CD4-positive, alpha-beta T cell treated with Interleukin-21 for 1 hour (primary cell): Measurements from ENCODE around the gene NMRK2.
"Not testable (repeated sequence)": the region's sequence is repeated elsewhere in the genome, so short reads cannot be mapped to it uniquely, and the experiment has no call there.

Experiments used
- DNase-seq: peaks from one replicate; pipeline ENCODE4 v3.0.0-alpha.2; 2020

NMRK2 gene

GRCh38 chr19:3936506-3937442 lies 3.9 kb downstream of the NMRK2 start:
- no peak for DNase-seq

- DNase-seq, result not testable (repeated sequence)
Observed at GRCh38 chr19:3938300-3938950, 5.6 kb downstream of the NMRK2 start.

DNA sequence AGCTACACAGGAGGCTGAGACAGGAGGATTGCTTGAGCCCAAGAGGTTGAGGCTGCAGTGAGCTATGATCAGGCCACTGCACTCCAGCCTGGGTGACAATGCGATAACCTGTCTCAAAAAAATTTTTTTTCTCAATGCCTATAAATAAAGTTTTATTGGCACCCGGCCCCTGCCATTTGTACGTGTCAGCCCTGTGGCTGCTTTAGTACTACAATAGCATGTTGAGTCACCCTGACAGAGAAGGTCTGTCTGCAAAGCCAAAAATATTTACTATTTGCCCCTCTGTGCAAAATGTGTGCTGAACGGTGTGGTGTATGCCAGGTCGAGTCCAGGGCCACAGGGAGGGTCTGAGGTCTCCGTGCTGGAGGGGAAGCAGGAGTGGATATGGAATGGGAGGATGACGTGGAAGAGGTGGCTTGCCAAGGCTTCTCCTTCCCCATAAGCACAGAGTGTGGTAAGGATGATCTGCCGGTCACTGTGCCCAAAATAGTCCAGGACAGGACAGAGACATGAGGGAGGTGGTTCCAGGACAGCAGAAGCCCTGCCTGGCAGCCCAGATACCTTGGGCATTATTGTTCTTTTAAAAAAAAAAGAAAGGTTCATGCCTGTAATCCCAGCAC lies 10.0 kb downstream of the NMRK2 start:
- no peak for DNase-seq

DNA sequence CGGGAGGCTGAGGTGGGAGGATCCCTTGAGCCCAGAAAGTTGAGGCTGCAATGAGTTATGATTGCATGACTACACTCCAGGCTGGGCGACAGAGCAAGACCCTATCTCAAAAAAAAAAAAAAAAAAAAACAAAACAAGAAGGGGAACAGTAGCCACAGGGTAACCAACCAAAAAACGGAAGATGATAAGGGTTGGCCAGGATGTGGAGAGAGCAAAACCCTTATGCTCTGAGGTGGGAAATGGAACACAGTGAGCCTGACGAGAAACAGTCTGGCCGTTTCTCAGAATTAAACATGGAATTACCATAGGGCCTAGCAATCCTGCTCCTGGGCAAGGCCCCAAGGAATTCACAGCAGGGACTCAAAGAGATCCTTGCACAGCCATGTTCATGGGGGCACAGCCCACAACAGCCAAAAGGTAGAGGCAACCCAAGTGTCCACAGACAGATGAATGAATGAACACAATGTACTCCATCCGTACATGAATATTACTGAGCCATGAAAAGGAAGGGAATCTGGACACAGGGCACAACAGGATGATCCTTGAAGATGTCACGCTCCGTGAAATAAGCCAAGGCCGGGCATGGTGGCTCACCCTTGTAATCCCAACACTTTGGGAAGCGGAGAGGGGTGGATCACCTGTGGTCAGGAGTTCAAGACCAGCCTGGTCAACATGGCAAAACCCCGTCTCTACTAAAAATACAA lies 11.3 kb downstream of the NMRK2 start:
- no peak for DNase-seq

DNA sequence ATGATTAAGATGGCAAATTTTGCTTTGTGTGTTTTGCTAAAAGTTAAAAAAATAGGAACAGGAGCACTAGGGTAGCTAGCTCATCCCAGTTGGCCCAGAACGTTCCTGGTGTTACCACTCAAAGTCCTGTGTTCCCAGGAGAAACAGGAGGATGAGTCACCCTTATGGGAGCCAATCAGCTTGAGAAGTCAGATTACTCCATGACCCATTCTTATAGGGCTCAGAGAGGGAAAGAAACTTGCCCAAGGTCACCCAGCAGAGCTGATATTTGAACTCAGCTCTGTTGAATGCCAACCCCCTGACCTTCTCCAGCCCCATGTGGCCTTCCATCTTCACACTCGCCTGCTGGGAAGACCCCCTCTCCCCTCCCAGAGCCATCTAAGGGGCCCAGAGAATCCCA lies 13.0 kb downstream of the NMRK2 start:
- DNase-seq, result no peak

DNA sequence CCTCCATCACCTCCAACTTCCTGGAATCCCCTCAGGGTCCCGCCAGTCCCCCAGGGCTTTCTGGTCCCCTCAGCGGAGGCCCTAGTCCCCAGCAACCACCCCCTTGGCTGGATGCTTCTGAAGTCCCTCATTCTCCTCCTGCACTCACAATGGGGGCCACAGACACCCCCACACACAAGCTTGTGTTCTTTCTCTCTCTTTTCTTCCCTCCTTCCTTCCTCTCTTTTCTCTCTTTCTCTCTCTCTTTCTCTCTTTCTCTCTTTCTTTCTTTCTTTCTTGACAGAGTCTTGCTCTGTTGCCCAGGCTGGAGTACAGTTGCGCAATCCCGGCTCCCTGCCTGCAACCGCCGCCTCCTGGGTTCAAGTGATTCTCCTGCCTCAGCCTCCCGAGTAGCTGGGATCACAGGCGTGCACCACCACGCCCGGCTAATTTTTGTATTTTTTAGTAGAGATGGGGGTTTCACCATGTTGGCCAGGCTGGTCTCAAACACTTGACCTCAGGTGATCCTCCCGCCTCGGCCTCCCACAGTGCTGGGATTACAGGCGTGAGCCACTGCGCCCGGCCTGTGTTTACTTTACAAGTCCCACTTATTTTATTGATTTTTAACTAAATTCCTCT lies 14.6 kb downstream of the NMRK2 start:
- not testable (repeated sequence) for DNase-seq

- no peak for DNase-seq
Observed at GRCh38 chr19:3949294-3949693, 16.4 kb downstream of the NMRK2 start.

DNA sequence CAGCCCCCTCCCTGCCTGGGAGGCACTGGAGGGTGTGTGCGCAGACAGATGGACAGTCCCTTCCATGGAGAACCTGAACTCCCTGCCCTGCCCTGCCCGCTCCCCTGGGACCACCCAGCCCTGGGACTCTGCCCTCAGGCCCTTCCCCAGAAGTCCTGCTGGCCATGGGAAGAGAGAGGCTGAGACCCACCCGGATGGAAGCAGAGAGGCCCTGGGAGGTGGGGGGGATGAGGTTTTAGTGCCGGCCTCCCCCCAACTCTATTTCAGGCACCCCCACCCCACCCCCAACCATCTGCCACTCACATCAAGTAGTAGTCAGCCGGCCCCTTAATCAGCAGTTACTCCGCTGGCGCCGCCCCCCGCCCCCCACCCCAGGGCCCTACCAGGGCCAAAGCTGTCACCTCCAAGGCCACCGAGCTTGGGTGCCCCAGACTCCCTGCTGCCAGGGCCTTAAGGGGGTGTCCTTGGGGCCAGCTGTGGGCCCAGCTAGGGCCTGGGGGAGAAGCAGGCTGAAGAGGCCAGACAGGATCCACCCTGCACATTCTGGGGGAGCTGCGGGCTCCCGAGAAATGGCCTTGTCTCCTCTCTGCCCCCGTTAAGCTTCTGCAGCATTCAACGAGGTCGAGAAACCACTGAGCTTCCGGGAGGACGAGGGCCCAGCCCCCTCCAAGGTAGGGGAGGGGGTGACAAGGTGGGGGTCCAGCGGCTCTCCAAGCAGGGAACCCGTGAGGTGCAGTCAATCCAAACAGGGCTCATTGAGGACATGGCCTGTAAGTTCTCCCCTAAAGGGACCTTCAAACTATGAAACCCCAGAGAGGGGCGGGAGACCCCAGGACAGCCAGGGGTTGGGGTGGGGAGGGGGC lies 17.4 kb downstream of the NMRK2 start:
- DNase-seq, result no peak

DNA sequence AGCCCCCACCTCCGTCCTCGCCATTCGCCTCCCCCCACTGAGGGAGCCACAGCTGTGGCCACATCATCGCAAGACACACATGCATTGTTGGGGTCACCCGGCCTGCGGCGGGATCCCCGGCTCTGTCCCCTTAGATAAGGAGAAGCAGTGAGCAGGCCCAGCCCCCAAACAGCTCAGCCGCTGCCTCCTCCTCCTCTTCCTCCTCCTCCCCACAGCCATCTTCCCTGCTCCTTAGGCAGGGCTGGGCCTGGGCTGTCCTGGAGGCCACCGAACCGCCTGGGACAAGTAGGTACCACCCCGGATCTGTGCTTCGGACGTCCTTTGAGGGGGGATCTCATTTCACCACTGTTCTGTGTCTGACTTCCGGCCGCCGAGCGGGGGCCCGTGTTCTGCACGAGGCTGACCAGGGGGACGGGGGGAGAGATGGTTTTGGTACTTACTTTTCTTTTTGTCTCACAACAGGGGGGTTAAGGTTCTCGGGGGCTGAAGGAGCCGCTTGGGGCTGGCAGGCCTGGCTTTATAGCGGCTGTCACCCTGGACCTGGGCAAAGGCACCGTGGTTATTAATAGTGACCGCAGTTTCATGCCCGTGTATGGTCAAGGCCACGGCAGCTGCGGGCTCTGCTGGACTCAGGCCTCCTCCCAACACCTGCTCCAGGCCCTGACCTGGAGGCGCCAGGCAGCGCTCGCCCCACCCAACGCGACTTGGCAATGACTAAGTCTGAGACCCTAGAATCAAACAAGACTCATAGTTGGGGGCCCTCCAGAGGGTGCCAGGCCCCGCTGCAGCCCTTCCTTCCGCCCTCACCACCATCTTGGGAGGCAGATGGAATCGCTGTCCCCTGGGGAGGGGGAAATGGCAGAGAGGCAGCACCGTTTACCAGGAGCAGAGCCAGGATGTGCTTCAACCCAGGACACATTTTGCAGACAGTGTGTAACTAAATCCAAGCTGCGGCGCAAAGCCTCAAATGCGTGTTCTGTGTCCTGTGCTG lies 18.3 kb downstream of the NMRK2 start:
- DNase-seq, result no peak

DNA sequence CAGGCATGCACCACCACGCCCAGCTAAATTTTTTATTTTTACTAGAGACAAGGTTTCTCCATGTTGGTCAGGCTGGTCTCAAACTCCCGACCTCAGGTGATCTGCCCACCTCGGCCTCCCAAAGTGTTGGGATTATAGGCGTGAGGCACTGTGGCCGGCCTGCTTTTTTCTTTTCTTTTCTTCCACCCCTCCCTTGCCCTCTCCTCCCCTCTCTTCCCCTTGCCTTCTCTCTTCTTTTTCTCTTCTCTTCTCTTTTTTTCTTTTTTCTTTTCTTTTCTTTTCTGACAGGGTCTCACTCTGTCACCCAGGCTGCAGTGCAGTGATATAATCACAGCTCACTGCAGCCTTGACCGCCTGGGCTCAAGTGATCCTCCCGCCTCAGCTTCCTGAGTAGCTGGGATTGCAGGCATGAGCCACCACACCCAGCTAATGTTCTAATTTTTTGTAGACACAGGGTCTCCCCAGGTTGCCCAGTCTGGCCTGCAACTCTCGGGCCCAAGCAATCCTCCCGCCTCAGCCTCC lies 19.9 kb downstream of the NMRK2 start:
- not testable (repeated sequence) for DNase-seq

DNA sequence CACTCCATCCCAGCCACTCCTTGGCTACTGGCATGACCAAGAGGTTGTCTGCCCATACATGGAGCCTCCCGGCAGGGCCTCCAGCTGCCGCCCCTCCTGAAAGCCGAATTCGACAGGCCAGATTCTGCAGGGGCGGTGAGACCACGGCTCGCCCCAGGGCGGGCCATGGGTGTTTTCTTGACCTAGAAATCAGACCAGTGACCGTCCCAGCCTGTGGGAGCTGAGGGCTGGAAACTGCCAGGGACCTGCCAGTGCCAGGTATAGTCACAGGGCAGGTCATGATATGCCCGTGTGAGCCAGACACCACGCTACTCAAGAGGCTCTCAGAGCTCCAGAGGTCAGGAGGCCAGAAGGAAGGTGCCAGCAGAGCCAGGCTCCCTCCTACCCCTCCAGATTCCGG lies 21.2 kb downstream of the NMRK2 start:
- no peak for DNase-seq

DNA sequence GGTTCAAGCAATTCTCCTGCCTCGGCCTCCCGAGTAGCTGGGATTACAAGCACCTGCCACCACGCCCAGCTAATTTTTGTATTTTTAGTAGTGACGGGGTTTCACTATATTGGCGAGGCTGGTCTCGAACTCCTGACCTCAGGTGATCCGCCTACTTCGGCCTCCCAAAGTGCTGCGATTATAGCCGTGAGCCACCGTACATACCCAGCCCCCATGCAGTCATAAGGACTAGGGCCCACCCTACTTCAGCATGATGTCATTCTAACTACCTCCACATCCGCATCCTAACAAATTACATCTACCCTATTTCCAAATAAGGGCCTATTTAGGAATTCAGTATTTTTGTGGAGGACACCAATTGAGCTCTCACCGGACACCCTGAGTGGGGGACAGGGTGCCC lies 22.4 kb downstream of the NMRK2 start:
- not testable (repeated sequence) for DNase-seq

- no peak for DNase-seq
Observed at GRCh38 chr19:3955688-3956087, 22.8 kb downstream of the NMRK2 start.

- DNase-seq, result no peak
Observed at GRCh38 chr19:3958836-3959765, 26.2 kb downstream of the NMRK2 start.

DNA sequence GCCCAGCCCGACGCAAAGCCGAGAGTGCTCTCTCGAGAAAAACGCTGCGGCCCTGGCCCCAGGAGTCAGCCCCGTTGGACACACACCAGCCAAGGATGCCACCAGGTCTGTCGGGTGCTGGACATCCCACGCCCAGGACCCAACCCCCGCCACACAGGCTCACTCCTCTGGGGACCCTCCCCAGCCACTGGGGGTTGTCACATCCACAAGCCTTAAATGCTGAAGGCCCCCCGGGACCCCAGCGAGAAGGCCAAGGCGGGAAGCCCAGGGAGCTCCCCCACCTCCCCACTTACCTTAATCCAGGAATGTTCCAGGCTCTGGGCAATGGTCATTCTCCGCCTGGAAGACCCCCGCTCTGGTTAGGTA lies 26.9 kb downstream of the NMRK2 start:
- DNase-seq, result no peak

GRCh38 chr19:3961007-3961406 lies 28.1 kb downstream of the NMRK2 start:
- no peak for DNase-seq

DNA sequence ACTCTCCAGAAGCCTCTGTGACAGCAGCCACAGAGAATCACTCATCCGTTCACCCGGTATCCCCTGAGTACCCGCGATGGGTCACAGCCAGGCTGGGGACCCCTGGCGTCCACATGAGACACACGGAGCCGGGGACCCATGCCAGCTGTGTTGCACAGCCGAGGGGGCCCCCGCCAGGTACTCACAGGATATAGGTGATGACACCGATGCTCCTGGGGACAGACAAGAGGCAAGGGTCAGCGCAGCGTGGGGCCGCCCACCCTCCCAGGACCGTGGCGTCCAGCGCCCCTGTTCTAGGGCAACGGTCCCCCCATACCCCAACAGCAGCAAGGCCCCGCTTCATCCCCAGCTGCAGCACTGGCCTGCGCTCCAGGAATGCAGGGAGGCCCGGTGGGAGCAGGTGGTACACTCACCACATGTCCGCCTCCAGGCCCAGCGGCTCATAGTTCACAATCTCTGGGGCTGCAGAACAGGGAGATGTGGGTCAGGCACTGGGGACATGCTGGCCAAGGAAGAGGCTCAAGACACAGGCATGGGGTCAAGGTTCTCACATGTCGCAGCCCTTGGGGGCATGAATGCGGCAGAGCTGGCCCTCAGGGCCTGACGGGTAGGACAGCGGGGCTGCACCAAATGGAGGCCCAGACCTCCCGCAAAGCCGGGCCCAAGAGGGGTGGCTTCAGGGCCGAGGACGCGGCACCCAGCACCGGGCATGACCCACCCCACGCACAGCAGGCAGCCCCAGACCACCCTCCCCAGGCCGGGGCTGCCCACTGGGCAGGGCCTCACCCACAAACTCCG lies 30.8 kb downstream of the NMRK2 start:
- no peak for DNase-seq
